ENCODE data around the gene LRP6. TPM values are rescaled to one million over a fixed set of nuclear protein-coding genes. Genes with fewer than 3 reads are reported as not detected.

Gene LRP6
- total and polyA plus RNA-seq, 10 donors: 0.63 to 14.9 (median 9.6) TPM

DNA sequence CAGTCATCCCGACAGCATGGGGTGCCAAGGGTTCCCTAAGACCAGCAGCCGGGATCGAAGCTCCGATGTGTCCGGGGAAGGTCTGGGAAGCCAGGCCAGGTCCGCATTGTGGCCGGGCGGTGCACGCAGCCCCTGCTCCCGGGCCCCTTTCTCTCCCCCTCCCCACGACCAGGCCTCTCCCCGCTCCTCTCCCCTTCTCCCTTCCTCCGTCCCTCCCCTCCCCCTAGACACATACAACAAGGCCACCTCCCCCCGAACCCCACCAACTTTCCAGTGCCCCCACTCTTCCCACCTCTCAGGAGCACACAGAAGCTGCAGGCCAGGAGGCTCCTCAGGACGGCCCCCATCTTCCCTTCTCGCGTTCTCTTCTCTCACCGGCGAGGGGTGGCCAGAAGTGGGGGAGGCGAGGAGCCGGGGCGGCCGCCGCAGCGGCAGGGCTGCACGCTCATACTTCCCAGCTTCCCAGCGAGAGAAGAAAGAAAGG lies 413 bp downstream of the LRP6 start:
- Histone ChIP-seq H3K36me3 (no peaks in the 10 kb centered on the region), H3K4me3 (peak overlapping the region; percentile 59 to 86 (median 66)), H3K9me3 (no peaks in the 10 kb centered on the region), H3K27ac (peak overlapping the region in 7 of 8 donors; percentile 86 to 92 (median 89)), H3K27me3 (replicated peaks in 1 of 7) (peaks cover 0 to 74% (median 24%) of the 10 kb centered on the region in 7 donors), H3K4me1 (peaks cover 0 to 42% (median 24%) of the 10 kb centered on the region in 6 donors)
- no peak for DNase-seq
- intact Hi-C loops (cut with DNase I; ENCODE audit: low total_unique reads): no loop called here
- TF ChIP-seq POLR2A (IDR thresholded peaks at IDR 0.05): no peak
- no peak for TF ChIP-seq POLR2AphosphoS5 (IDR thresholded peaks at IDR 0.05)
- TF ChIP-seq, protein P1, sequence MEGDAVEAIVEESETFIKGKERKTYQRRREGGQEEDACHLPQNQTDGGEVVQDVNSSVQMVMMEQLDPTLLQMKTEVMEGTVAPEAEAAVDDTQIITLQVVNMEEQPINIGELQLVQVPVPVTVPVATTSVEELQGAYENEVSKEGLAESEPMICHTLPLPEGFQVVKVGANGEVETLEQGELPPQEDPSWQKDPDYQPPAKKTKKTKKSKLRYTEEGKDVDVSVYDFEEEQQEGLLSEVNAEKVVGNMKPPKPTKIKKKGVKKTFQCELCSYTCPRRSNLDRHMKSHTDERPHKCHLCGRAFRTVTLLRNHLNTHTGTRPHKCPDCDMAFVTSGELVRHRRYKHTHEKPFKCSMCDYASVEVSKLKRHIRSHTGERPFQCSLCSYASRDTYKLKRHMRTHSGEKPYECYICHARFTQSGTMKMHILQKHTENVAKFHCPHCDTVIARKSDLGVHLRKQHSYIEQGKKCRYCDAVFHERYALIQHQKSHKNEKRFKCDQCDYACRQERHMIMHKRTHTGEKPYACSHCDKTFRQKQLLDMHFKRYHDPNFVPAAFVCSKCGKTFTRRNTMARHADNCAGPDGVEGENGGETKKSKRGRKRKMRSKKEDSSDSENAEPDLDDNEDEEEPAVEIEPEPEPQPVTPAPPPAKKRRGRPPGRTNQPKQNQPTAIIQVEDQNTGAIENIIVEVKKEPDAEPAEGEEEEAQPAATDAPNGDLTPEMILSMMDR (IDR thresholded peaks at IDR 0.05 in 8 of 11, conservative IDR thresholded peaks at IDR 0.05 in 3 of 11): no peak
- WGBS, 5 donors: 1 to 3% (median 1%) methylated on average over 23 to 27 of the region's 27 CpGs

DNA sequence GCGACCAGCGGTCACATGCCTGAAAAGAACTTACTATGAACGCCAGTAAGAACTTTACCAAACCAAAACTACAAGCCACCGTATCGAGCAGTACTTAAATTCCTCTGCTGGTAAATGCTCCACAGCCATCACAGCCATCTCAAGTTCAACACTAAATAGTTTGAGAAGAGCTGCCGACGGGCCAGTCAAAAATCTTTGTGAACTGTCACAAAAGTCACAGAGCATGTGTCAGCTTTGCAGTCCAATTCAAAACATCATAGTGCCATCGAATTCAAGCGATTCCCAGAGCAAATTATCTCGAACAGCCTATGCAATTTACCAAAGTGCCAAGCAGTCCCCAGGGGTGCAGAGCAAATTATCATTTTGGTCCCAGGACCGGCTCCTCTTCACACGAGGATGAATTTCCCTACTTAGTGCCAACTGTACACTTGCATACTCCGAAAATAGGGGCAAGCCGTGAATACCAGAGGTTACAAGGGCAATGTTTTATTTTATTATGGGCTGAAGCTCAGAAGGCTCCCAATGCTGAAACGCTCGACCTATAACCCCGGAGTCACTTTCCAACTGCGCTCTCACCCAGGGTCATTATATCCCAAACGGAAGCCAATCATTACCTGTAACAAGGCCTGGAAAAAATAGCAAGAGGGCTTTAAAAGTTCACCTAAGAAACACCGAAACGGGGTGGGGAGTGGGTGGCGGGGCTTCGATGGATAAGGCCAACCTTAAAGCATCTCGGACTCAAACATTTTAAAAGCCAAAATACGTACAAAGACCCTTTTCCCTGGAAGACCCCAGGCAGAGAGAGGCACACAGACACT lies 1.1 kb downstream of the LRP6 start:
- no peak for DNase-seq
- Histone ChIP-seq H3K27ac (peak overlapping the region in 5 of 8 donors; percentile 86 to 92 (median 89)), H3K9me3 (no peaks in the 10 kb centered on the region), H3K36me3 (no peaks in the 10 kb centered on the region), H3K27me3 (replicated peaks in 1 of 7) (peaks cover 0 to 74% (median 24%) of the 10 kb centered on the region in 7 donors), H3K4me3 (peak overlapping the region; percentile 59 to 86 (median 66)), H3K4me1 (peaks cover 0 to 42% (median 24%) of the 10 kb centered on the region in 6 donors)
- 5 to 8% (median 6%) methylated on average over 25 of the region's 25 CpGs for WGBS, 5 donors
- TF ChIP-seq, protein P1 (IDR thresholded peaks at IDR 0.05 in 8 of 11, conservative IDR thresholded peaks at IDR 0.05 in 3 of 11): no peak
- no peak for TF ChIP-seq POLR2A (IDR thresholded peaks at IDR 0.05)
- intact Hi-C loops (cut with DNase I; ENCODE audit: low total_unique reads): no loop called here

DNA sequence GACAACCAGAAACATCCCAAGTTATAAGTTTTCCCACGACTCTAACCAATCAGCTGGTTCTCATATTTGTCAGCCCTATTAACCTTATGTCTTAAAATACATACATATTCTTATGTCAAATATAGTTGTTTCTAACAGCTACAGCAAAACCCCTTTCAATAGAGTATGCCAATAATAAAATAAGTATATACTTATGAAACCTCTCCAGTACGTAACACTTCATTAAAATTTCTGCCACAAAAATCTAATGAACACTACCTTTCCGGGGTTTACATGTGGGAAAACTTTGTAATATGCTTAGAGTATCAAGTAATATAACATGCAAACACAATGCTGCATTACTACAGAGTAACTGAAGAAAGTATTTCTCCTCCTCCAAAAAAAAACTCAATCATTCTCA lies 1.8 kb downstream of the LRP6 start:
- intact Hi-C loops (cut with DNase I; ENCODE audit: low total_unique reads): no loop called here

More for the DNA sequence above, 1.8 kb downstream of the LRP6 start:
- Histone ChIP-seq H3K27ac (no peak overlapping the region), H3K27me3 (replicated peaks in 1 of 7) (peaks cover 0 to 74% (median 24%) of the 10 kb centered on the region in 7 donors), H3K4me1 (peaks cover 0 to 42% (median 24%) of the 10 kb centered on the region in 6 donors), H3K36me3 (no peaks in the 10 kb centered on the region), H3K4me3 (peak overlapping the region in 4 of 8 donors; percentile 59 to 86 (median 68)), H3K9me3 (no peaks in the 10 kb centered on the region)
- no peak for DNase-seq
- TF ChIP-seq, protein P1 (IDR thresholded peaks at IDR 0.05 in 8 of 11, conservative IDR thresholded peaks at IDR 0.05 in 3 of 11): no peak
- TF ChIP-seq POLR2A (IDR thresholded peaks at IDR 0.05) (no peak), POLR2AphosphoS5 (IDR thresholded peaks at IDR 0.05) (no peak)
- 60 to 74% (median 71%) methylated on average over 3 of the region's 3 CpGs for WGBS, 5 donors
